ENCODE measurements around the gene RIN2. TPM values are rescaled to one million over a fixed set of nuclear protein-coding genes. Genes with fewer than 3 reads are reported as not detected.

The RIN2 gene
- total and polyA plus RNA-seq, 9 of the 15 experiments (the other 6 are each of a cell fraction or from before 2014, with no cell fraction given) = 0.09 TPM; not detected in 8

GRCh38 chr20:19713822-19714578 lies 44.1 kb upstream of the RIN2 start (continued):
- no peak for TF ChIP-seq ZBTB43 (CRISPR knock-in tag; IDR thresholded peaks at IDR 0.05)
- TF ChIP-seq TAL1 (IDR thresholded peaks at IDR 0.05) = no peak
- no peak for TF ChIP-seq ZNF668 (CRISPR knock-in tag; IDR thresholded peaks at IDR 0.05)
- TF ChIP-seq AFF4 (CRISPR knock-in tag; IDR thresholded peaks at IDR 0.05) = no peak
- TF ChIP-seq ARNT (IDR thresholded peaks at IDR 0.05) = no peak
- TF ChIP-seq CUX1 (CRISPR knock-in tag; IDR thresholded peaks at IDR 0.05) = no peak
- TF ChIP-seq NFE2 (IDR thresholded peaks at IDR 0.05; ENCODE audit: low read depth) = no peak
- TF ChIP-seq AFF1 (IDR thresholded peaks at IDR 0.05; ENCODE audit: low read depth in 1 of 2, partially characterized antibody in 2 of 2) = no peak
- TF ChIP-seq HOXB6 (CRISPR knock-in tag; IDR thresholded peaks at IDR 0.05; ENCODE audit: borderline replicate concordance) = no peak
- TF ChIP-seq THRB (CRISPR knock-in tag; conservative IDR thresholded peaks at IDR 0.05) = no peak
